Thymus (tissue), 11 donors: ENCODE results near the gene NPNT. TPM values are rescaled to one million over a fixed set of nuclear protein-coding genes. Genes with fewer than 3 reads are reported as not detected.

Experiments
- DNase-seq, 9 donors: peaks; one replicate each; pipeline ENCODE4 v3.0.0-alpha.2; 2013; ENCODE audit warnings: low spot score in 9 of 9, low read depth in 6 of 9, missing footprints in 1 of 9
- H3K27ac ChIP-seq, 2 donors: one replicate each; pipeline ENCODE4 v1.5.1; 2013; ENCODE audit warnings: control low read depth in 1 of 2, low read depth in 1 of 2, low read length in 1 of 2, mild to moderate bottlenecking in 1 of 2, moderate library complexity in 1 of 2
- H3K27me3 ChIP-seq, 2 donors: one replicate each; pipeline ENCODE4 v1.5.1; 2013; ENCODE audit warnings: low read length in 1 of 2; ENCODE audit not compliant: control insufficient read depth in 2 of 2, insufficient read depth in 1 of 2
- H3K36me3 ChIP-seq, 2 donors: one replicate each; pipeline ENCODE4 v1.5.1; 2013; ENCODE audit warnings: low read length in 1 of 2, mild to moderate bottlenecking in 1 of 2, moderate library complexity in 1 of 2; ENCODE audit not compliant: control insufficient read depth in 2 of 2, insufficient read depth in 2 of 2
- H3K4me1 ChIP-seq, 2 donors: one replicate each; pipeline ENCODE4 v1.5.1; 2013; ENCODE audit warnings: low read length in 2 of 2; ENCODE audit not compliant: control insufficient read depth in 2 of 2, insufficient read depth in 2 of 2
- H3K4me3 ChIP-seq, 2 donors: one replicate each; pipeline ENCODE4 v1.5.1; 2013; ENCODE audit warnings: low read length in 2 of 2, control low read depth in 1 of 2, mild to moderate bottlenecking in 1 of 2
- H3K9me3 ChIP-seq, 2 donors: one replicate each; pipeline ENCODE4 v1.5.1; 2013; ENCODE audit warnings: low read length in 1 of 2, mild to moderate bottlenecking in 1 of 2; ENCODE audit not compliant: control insufficient read depth in 2 of 2, insufficient read depth in 1 of 2
- WGBS: extraction: QIAGEN DNeasy Blood & Tissue Kit; methylation state at CpG from one replicate; pipeline ENCODE4 v1.1.7; 2013; 5-methylcytosine and 5-hydroxymethylcytosine counted together
- polyA plus RNA-seq: library from polyadenylated mRNA; stranded (reverse); fragments of 200-250 nt; gene quantifications from one replicate; pipeline ENCODE4 v1.2.3, GENCODE V29; 2013
- total RNA-seq: library from RNA; stranded (reverse); fragments of 120-200 nt; gene quantifications from one replicate; pipeline ENCODE4 v1.2.4, GENCODE V29; 2013
- donor health status: healthy.

Gene NPNT
- total and polyA plus RNA-seq, 2 donors, result 22.2 to 41.8 TPM

GRCh38 chr4:105933083-105933482, 37.8 kb downstream of the NPNT start:
- H3K27me3 ChIP-seq, result no peaks in the 10 kb centered on the region
- 89% methylated on average over 2 of the region's 2 CpGs for WGBS
- H3K4me1 ChIP-seq, result no peaks in the 10 kb centered on the region
- DNase-seq, result no peak
- H3K36me3 ChIP-seq, result no peaks in the 10 kb centered on the region
- no peak overlapping the region for H3K4me3 ChIP-seq
- H3K27ac ChIP-seq, result no peak overlapping the region
- no peaks in the 10 kb centered on the region for H3K9me3 ChIP-seq

DNA sequence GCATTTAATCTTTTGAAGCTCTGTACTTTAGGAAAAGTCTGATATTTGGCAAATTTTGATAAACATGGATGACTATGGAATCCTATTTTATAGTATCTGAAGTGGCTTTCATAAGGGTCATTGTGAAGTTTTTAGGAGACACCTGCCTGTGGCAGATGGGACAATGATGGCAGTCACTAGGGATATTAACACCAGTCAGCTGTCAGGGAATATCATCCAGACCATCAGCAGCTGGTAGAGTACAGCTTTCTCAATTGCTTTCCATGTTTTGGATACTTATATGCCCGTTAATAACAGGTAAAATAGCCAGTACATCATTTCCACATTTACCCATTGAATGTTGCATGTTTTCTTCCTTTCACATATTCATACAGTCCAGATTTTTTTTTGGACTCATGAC, 39.1 kb downstream of the NPNT start:
- H3K36me3 ChIP-seq, result no peaks in the 10 kb centered on the region
- no peak for DNase-seq
- H3K4me1 ChIP-seq, result no peaks in the 10 kb centered on the region
- WGBS, result 89% methylated on average over 1 of the region's 1 CpG
- no peak overlapping the region for H3K4me3 ChIP-seq
- H3K27ac ChIP-seq, result no peak overlapping the region
- no peaks in the 10 kb centered on the region for H3K9me3 ChIP-seq
- no peaks in the 10 kb centered on the region for H3K27me3 ChIP-seq

DNA sequence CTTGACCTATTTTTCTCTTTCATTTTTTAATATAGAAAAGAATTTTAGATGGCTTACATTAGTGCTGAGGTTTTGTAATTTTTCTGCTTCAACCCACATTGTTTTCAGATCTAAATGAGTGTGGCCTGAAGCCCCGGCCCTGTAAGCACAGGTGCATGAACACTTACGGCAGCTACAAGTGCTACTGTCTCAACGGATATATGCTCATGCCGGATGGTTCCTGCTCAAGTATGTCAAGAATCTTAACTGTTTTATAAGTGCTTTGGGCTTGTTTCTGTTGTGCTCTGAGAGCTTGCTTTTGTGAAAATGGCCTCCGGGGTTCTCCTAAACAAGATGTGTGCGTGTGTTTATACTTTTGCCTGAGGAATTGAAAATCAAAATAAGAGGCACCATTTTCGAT, 41.6 kb downstream of the NPNT start:
- Histone ChIP-seq H3K9me3 (no peaks in the 10 kb centered on the region), H3K27ac (no peak overlapping the region), H3K4me3 (no peak overlapping the region), H3K4me1 (no peaks in the 10 kb centered on the region), H3K27me3 (no peaks in the 10 kb centered on the region), H3K36me3 (no peaks in the 10 kb centered on the region)
- no peak for DNase-seq
- 94% methylated on average over 7 of the region's 7 CpGs for WGBS

DNA sequence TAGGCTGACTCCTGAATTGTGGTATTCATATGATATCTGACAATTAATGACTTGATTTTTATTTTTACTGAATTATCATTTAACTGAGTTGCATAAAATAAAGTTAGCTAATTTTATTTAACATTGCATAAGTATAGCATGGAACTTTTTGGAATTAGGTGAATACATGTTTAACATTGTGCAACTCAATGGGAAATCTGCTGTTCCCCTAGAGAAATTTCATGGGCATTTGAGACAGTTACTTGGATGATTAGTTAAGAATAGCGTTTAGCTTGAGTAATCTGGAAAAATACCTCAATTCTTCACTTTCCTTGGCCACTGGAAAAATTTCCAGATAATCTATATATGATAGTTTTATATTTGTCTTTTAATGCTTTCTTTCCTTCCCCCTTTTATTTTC, 42.5 kb downstream of the NPNT start:
- Histone ChIP-seq H3K9me3 (no peaks in the 10 kb centered on the region), H3K27ac (no peak overlapping the region), H3K4me3 (no peak overlapping the region), H3K36me3 (no peaks in the 10 kb centered on the region), H3K27me3 (no peaks in the 10 kb centered on the region), H3K4me1 (no peaks in the 10 kb centered on the region)
- no peak for DNase-seq
- WGBS, result 99% methylated on average over 1 of the region's 1 CpG

GRCh38 chr4:105943234-105943633, 48.0 kb downstream of the NPNT start:
- WGBS, result 95% methylated on average over 3 of the region's 3 CpGs

DNA sequence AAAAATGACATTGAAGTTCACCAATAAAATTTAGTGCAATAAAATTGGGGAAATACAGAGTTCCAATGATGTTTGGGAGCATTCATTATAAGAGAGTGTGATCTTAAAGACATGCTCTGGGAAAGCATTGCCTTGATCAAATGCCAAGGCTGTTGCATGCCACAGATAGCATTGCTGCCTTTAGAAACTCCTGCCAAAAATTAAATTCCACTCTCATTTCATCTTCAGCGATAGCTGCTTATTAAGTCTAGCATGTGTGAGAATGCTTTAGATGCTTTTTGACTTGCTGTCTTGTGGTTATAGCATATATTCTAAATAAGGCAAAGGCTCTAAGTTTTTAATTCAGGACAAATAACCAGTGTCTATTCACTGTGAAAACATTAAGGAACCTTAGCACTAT, 49.3 kb downstream of the NPNT start:
- Histone ChIP-seq H3K36me3 (no peaks in the 10 kb centered on the region), H3K4me3 (no peak overlapping the region), H3K27ac (no peak overlapping the region), H3K27me3 (no peaks in the 10 kb centered on the region), H3K9me3 (no peaks in the 10 kb centered on the region), H3K4me1 (no peaks in the 10 kb centered on the region)
- 89% methylated on average over 1 of the region's 1 CpG for WGBS
- no peak for DNase-seq

More at GRCh38 chr4:105943234-105943633, 48.0 kb downstream of the NPNT start:
- Histone ChIP-seq H3K27me3 (no peaks in the 10 kb centered on the region), H3K4me1 (no peaks in the 10 kb centered on the region), H3K9me3 (no peaks in the 10 kb centered on the region), H3K27ac (no peak overlapping the region), H3K36me3 (no peaks in the 10 kb centered on the region), H3K4me3 (no peak overlapping the region)
- DNase-seq, result no peak

DNA sequence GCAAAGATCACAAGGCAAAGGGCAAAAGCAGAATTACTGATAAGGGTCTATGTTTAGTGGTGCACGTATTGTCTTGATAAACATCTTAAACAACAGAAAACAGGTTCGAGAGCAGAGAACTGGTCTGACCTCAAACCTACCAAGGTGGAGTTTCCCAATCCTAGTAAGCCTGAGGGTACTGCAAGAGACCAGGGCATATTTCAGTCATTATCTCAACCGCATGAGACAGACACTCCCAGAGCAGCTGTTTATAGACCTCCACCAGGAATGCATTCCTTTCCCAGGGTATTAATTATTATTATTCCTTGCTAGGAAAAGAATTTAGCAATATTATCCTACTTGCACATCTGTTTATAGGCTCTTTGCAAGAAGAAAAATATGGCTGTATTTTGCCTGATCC, 51.5 kb downstream of the NPNT start:
- Histone ChIP-seq H3K4me1 (no peaks in the 10 kb centered on the region), H3K9me3 (no peaks in the 10 kb centered on the region), H3K36me3 (no peaks in the 10 kb centered on the region), H3K4me3 (no peak overlapping the region), H3K27ac (no peak overlapping the region), H3K27me3 (no peaks in the 10 kb centered on the region)
- DNase-seq, result no peak
- WGBS, result 96% methylated on average over 3 of the region's 3 CpGs

DNA sequence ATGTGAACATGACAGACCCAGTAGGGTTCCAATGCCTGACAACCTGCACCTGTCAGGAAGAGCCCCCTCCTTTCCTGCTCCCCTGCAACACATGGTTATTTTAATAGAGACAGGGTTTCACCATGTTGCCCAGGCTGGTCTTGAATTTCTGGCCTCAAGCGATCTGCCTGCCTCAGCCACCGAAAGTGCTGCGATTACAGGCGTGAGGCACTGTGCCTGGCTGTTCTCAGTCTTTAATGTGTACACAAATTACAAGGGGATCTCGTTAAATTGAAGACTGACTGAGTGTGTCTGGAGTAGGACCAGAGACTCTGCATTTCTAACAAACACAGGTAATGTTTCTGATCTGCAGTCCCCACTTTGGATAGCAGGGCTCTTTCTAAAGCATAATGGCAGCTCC, 55.4 kb downstream of the NPNT start:
- Histone ChIP-seq H3K4me3 (no peak overlapping the region), H3K4me1 (no peaks in the 10 kb centered on the region), H3K27ac (no peak overlapping the region), H3K9me3 (no peaks in the 10 kb centered on the region), H3K27me3 (no peaks in the 10 kb centered on the region), H3K36me3 (no peaks in the 10 kb centered on the region)
- 98% methylated on average over 5 of the region's 5 CpGs for WGBS
- no peak for DNase-seq

GRCh38 chr4:105951198-105951597, 55.9 kb downstream of the NPNT start:
- Histone ChIP-seq H3K27me3 (no peaks in the 10 kb centered on the region), H3K36me3 (no peaks in the 10 kb centered on the region), H3K4me3 (no peak overlapping the region), H3K4me1 (no peaks in the 10 kb centered on the region), H3K27ac (no peak overlapping the region), H3K9me3 (no peaks in the 10 kb centered on the region)
- no peak for DNase-seq
- 61% methylated on average over 3 of the region's 3 CpGs for WGBS

- 95% methylated on average over 3 of the region's 3 CpGs for whole genome bisulfite sequencing
These were observed 57.3 kb downstream of the NPNT start for GRCh38 chr4:105952591-105952990.

More at GRCh38 chr4:105952591-105952990, 57.3 kb downstream of the NPNT start:
- Histone ChIP-seq H3K27ac (no peak overlapping the region), H3K27me3 (no peaks in the 10 kb centered on the region), H3K4me3 (no peak overlapping the region), H3K9me3 (no peaks in the 10 kb centered on the region), H3K36me3 (no peaks in the 10 kb centered on the region), H3K4me1 (no peaks in the 10 kb centered on the region)
- no peak for DNase-seq
